Muscle of leg (tissue), 11 donors: ENCODE data around the gene RAB8B. TPM values are rescaled to one million over a fixed set of nuclear protein-coding genes. Genes with fewer than 3 reads are reported as not detected.
A peak's percentile ranks its signal among the peaks of the same experiment; 100 is the strongest.

Experiments used
- DNase-seq: peaks from one replicate; pipeline ENCODE4 v3.0.0; 2013
- H3K27ac ChIP-seq: one replicate; pipeline ENCODE4 v1.5.1; 2013; ENCODE audit warnings: mild to moderate bottlenecking, low read length, control low read depth
- H3K27me3 ChIP-seq: one replicate; pipeline ENCODE4 v1.6.1; 2013; ENCODE audit warnings: low read length; ENCODE audit not compliant: control insufficient read depth, insufficient read depth
- H3K36me3 ChIP-seq: one replicate; pipeline ENCODE4 v1.6.1; 2013; ENCODE audit warnings: low read length; ENCODE audit not compliant: control insufficient read depth, insufficient read depth
- H3K4me1 ChIP-seq: one replicate; pipeline ENCODE4 v1.6.1; 2013; ENCODE audit warnings: low read length; ENCODE audit not compliant: control insufficient read depth, insufficient read depth
- H3K4me3 ChIP-seq: one replicate; pipeline ENCODE4 v1.5.1; 2013; ENCODE audit warnings: low read length, control low read depth
- H3K9me3 ChIP-seq: replicated peaks from 2 replicates; pipeline ENCODE4 v1.6.1; 2013; ENCODE audit warnings: low read depth, low read length; ENCODE audit not compliant: control insufficient read depth
- WGBS: methylation state at CpG from one replicate; pipeline ENCODE4 v1.1.5; 2013; ENCODE audit warnings: missing lambda C conversion rate; ENCODE audit not compliant: insufficient coverage; 5-methylcytosine and 5-hydroxymethylcytosine counted together
- polyA plus RNA-seq, 8 donors: library from polyadenylated mRNA; unstranded; fragments of 120-200 nt; gene quantifications; one replicate each; pipeline versions ENCODE4 v1.2.1 to v1.2.3, GENCODE V29; 2013; ENCODE audit warnings: inconsistent platforms in 1 of 8, low replicate concordance in 1 of 8; ENCODE audit not compliant: insufficient read length in 8 of 8, insufficient read depth in 1 of 8
- total RNA-seq: library from RNA; stranded (reverse); fragments of 120-200 nt; gene quantifications from one replicate; pipeline ENCODE4 v1.2.4, GENCODE V29; 2013

The RAB8B gene
- total and polyA plus RNA-seq, 9 donors, result 13.2 to 24.7 (median 19.0) TPM

DNA sequence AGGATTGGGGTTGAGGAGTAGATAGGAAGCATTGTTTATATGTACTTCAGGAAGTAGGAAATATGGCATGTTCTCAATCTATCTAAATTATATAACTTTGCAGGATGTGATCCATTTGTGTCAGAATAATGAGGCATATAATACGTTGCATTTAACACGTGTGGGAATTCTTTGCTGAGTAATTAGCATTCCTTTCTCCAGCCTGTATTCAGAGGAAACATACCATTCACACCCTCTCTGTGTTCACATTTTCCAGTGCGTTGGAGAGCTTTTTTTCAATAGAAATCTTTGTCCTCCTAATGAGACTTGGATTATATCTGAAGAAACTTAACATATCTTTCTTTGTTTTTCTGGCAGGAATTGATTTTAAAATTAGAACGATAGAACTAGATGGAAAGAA, 55.0 kb downstream of the RAB8B start:
- H3K27me3 ChIP-seq, result no peaks in the 10 kb centered on the region
- peak; percentile 67 for DNase-seq
- H3K27ac ChIP-seq, result peak overlapping the region; percentile 29
- no CpG with 5 or more reads among the region's 4 CpGs for WGBS
- peaks cover 2% of the 10 kb centered on the region for H3K4me1 ChIP-seq
- H3K9me3 ChIP-seq, result no peaks in the 10 kb centered on the region
- no peak overlapping the region for H3K4me3 ChIP-seq
- H3K36me3 ChIP-seq, result peaks cover 7% of the 10 kb centered on the region

GRCh38 chr15:63244976-63245645, 55.7 kb downstream of the RAB8B start:
- peaks cover 10% of the 10 kb centered on the region for H3K36me3 ChIP-seq
- no CpG with 5 or more reads among the region's 5 CpGs for WGBS
- H3K27me3 ChIP-seq, result no peaks in the 10 kb centered on the region
- no peaks in the 10 kb centered on the region for H3K9me3 ChIP-seq
- peaks cover 2% of the 10 kb centered on the region for H3K4me1 ChIP-seq
- H3K4me3 ChIP-seq, result no peak overlapping the region
- no peak for DNase-seq
- H3K27ac ChIP-seq, result peak overlapping the region; percentile 23

- H3K4me1 ChIP-seq, result peaks cover 2% of the 10 kb centered on the region
- H3K27ac ChIP-seq, result no peak overlapping the region
- WGBS, result 79% methylated on average over 3 of the region's 5 CpGs
Observed at GRCh38 chr15:63246691-63247469, 57.5 kb downstream of the RAB8B start.

GRCh38 chr15:63250312-63250965, 61.0 kb downstream of the RAB8B start:
- 96% methylated on average over 4 of the region's 4 CpGs for WGBS
- H3K4me1 ChIP-seq, result peaks cover under 1% of the 10 kb centered on the region
- H3K27ac ChIP-seq, result no peak overlapping the region
- H3K9me3 ChIP-seq, result no peaks in the 10 kb centered on the region
- DNase-seq, result no peak
- H3K4me3 ChIP-seq, result no peak overlapping the region
- no peaks in the 10 kb centered on the region for H3K27me3 ChIP-seq
- peaks cover 18% of the 10 kb centered on the region for H3K36me3 ChIP-seq

More at GRCh38 chr15:63246691-63247469, 57.5 kb downstream of the RAB8B start:
- Histone ChIP-seq H3K4me3 (no peak overlapping the region), H3K9me3 (no peaks in the 10 kb centered on the region), H3K36me3 (peaks cover 19% of the 10 kb centered on the region), H3K27me3 (no peaks in the 10 kb centered on the region)
- DNase-seq, result peak; percentile 30

- Histone ChIP-seq H3K4me1 (peaks cover 2% of the 10 kb centered on the region), H3K27me3 (no peaks in the 10 kb centered on the region), H3K4me3 (no peak overlapping the region), H3K27ac (no peak overlapping the region), H3K9me3 (no peaks in the 10 kb centered on the region), H3K36me3 (peaks cover 14% of the 10 kb centered on the region)
- no CpG with 5 or more reads among the region's 2 CpGs for WGBS
- DNase-seq, result no peak
Observed at GRCh38 chr15:63251701-63252100, 62.3 kb downstream of the RAB8B start.

DNA sequence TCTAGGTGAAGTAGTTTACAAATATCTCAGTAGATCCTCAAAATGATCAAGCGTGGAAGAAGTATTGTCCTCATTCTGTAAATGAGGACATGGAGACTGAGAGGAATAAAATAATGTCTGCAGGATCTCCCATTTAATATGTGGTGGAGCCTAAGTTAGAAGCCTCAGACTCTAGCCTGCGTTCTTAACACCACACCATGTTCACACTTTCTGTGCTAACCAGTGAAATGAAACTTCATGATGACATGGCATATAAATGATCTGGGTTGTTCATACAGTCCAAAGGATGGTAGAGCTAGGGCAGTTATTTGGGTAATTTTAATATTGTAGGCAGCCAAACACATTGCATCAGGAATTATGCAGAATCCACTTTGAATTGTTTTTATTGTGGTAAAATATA, 62.9 kb downstream of the RAB8B start:
- no peaks in the 10 kb centered on the region for H3K27me3 ChIP-seq
- H3K36me3 ChIP-seq, result peaks cover 14% of the 10 kb centered on the region
- WGBS, result no CpG with 5 or more reads among the region's 2 CpGs
- H3K9me3 ChIP-seq, result no peaks in the 10 kb centered on the region
- H3K4me3 ChIP-seq, result no peak overlapping the region
- no peak overlapping the region for H3K27ac ChIP-seq
- peaks cover 2% of the 10 kb centered on the region for H3K4me1 ChIP-seq
- no peak for DNase-seq

DNA sequence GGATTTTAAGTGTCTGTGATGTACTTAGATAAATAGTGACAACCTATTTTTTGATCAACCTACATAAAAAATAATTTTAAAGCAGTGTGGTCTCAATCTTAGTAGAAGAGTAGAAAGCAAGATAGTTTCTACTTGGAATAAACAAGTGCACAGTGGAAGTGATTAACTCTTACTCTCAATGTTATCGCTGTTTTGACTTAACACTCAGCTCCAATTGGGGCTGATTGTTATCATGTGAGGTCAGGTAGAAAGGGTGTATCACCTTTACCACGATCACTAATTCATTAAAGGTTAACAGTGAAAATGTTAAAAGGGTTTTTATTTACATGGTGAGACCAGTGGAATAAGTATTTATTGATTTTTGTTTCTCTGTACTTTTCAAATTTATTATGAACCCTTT, 65.6 kb downstream of the RAB8B start:
- Histone ChIP-seq H3K4me3 (no peak overlapping the region), H3K9me3 (no peaks in the 10 kb centered on the region), H3K27ac (no peak overlapping the region), H3K4me1 (peaks cover 2% of the 10 kb centered on the region), H3K36me3 (peaks cover 18% of the 10 kb centered on the region), H3K27me3 (no peaks in the 10 kb centered on the region)
- no CpG with 5 or more reads among the region's 2 CpGs for WGBS
- no peak for DNase-seq

DNA sequence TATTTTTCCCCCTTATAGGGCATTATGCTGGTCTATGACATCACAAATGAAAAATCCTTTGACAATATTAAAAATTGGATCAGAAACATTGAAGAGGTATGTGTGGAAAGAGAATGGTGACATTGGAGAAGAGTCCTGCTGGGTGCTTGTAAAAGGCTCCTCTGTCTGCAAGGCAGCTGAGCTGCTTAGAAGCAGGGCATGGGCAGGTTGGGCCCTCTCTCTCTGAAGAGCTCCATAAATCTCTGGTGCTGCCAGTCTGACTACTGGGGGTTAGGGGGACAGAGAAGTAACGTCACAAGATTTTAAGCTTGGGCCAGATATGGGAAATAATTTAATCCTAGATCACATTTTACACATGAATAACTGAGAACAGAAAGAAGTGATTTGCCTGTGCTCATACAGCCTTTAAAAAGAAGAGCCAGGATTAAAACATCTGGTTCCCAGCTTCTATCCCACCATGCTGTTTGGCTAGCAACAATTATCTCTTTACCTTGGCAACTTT, 66.1 kb downstream of the RAB8B start:
- no CpG with 5 or more reads among the region's 1 CpG for WGBS
- Histone ChIP-seq H3K9me3 (no peaks in the 10 kb centered on the region), H3K4me3 (no peak overlapping the region), H3K36me3 (peaks cover 14% of the 10 kb centered on the region), H3K4me1 (peaks cover 2% of the 10 kb centered on the region), H3K27me3 (no peaks in the 10 kb centered on the region), H3K27ac (no peak overlapping the region)
- DNase-seq, result no peak

- Histone ChIP-seq H3K36me3 (peaks cover 12% of the 10 kb centered on the region), H3K9me3 (no peaks in the 10 kb centered on the region), H3K4me1 (peaks cover 2% of the 10 kb centered on the region), H3K27me3 (no peaks in the 10 kb centered on the region), H3K27ac (peak overlapping the region; percentile 17), H3K4me3 (no peak overlapping the region)
- peak; percentile 59 for DNase-seq
- no CpG with 5 or more reads among the region's 5 CpGs for WGBS
Observed at GRCh38 chr15:63256433-63257274, 67.2 kb downstream of the RAB8B start.
